ENCODE data around the gene ZNF316.
"Not testable (repeated sequence)": the region's sequence is repeated elsewhere in the genome, so short reads cannot be mapped to it uniquely, and the experiment has no call there.

The ZNF316 gene

DNA sequence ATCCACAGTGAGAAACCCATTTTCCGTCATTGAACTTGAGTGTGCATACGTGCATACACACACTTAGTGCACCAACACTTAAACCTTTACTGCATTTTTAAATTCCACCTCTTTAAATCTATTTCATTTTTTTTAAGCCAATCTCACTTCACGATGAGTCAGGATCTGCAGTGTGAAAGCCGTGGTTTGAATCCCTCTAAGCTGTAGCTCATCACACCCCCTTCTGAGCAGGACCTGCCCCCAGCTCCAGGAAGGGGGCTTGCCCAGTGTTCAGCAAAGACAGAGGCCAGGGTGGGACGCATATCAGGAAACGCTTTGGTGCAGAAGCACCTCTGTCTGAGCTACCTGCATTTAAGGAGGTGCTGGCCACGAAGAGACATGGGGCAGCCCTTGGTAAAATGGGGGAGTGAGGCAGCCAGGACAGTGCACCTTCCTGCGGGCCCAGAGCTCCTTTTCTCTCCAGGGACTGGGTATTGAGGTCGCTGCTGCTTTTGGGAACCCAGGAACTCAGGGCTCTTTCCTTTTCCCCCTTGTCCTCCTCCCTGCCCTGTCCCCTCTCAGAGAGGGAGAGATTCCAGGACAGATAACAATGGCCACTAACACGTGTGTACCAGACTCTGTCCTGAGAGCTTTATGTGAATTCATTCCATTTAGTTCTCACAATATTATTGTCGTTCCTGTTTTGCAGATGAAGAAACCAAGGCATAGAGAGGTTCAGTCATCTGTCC lies 21.7 kb downstream of the ZNF316 start:
- no peak overlapping the region for H3K4me3 ChIP-seq (ENCODE audit: low read depth, low read length)
- no peak for DNase-seq (ENCODE audit: low read depth)

DNA sequence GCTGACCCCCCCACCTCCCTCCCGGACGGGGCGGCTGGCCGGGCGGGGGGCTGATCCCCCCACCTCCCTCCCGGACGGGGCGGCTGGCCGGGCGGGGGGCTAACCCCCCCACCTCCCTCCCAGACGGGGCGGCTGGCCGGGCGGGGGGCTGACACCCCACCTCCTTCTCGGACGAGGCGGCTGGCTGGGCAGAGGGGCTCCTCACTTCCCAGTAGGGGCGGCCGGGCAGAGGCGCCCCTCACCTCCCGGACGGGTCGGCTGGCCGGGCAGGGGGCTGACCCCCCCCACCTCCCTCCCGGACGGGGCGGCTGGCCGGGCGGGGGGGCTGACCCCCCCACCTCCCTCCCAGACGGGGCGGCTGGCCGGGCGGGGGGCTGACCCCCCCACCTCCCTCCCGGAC lies 33.7 kb downstream of the ZNF316 start:
- DNase-seq (ENCODE audit: low read depth); H3K4me3 ChIP-seq (ENCODE audit: low read depth, low read length): not testable (repeated sequence)

DNA sequence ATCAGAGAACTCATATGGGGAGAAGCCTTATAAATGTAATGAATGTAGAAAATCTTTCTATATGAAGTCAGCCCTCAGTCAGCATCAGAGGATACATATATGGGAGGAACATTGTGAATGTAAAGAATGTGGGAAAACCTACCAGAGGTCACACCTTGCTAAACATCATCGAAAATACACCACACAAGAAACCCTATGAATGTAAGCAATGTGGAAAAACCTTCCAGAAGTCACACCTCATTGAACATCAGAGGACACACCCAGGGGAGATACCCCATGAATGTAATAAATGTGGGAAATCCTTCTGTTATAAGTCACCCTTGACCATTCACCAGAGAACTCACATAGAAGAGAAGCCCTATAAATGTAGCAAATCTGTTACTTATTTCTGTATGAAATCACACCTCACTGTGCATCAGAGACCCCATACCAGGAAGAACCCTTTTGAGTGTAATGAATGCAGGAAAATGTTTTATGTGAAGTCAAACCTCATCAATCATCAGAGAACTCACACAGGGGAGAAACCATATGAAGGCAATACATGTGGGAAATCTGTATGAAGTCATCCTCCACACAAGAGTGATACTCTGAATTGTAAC lies 38.8 kb downstream of the ZNF316 start:
- DNase-seq (ENCODE audit: low read depth): no peak
- H3K4me3 ChIP-seq (ENCODE audit: low read depth, low read length): no peak overlapping the region

DNA sequence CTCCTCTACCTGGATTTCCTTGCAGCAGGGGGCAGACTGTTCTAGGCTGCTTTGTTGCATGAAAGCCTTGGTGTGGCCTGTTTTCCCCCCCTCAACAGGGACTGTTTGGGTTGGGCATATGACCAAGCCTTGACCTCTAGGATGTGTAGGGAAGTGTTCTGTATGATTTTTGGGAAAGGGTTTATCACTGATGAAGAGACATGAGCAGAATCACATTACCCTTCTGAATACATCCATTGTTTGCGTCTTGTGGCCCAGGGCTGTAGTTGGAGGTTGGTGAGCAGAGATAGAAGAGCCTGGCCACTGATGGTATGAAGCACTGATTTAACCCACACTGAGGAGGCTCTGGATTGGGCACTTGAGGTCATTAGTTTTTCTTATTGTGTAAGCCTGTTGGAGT lies 43.0 kb downstream of the ZNF316 start:
- H3K4me3 ChIP-seq (ENCODE audit: low read depth, low read length): no peak overlapping the region
- no peak for DNase-seq (ENCODE audit: low read depth)

DNA sequence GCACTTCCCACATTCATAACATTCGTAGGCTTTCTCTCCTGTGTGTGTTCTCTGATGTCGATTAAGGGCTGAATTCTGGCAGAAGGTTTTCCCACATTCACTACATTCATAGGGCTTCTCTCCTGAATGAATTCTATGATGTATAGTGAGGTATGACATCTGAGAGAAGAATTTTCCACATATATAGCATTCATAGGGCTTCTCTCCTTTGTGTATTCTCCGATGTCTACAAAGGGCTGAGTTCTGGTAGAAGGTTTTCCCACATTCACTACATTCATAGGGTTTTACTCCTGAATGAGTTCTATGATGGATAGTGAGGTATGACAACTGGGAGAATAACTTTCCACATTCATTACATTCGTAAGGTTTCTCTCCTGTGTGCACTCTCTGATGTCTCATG lies 54.0 kb downstream of the ZNF316 start:
- H3K4me3 ChIP-seq (ENCODE audit: low read depth, low read length): no peak overlapping the region
- DNase-seq (ENCODE audit: low read depth): no peak

DNA sequence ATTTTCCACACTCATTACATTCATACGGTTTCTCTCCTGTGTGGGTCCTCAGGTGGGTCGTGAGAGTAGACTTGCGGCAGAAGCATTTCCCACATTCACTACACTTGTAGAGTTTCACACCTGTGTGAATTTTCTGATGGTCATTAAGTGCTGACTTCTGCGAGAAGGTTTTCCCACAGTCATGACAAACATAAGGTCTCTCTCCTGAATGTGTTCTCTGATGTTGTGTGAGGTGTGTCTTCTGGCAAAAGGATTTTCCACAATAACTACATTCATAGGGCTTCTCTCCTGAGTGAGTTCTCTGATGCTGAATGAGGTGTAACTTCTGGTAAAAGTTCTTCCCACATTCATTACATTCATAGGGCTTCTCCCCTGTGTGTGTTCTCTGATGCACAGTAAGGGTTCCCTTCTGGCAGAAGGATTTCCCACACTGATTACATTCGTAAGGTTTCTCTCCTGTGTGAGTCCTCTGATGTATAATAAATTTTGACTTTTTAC lies 54.5 kb downstream of the ZNF316 start:
- H3K4me3 ChIP-seq (ENCODE audit: low read depth, low read length): no peak overlapping the region
- DNase-seq (ENCODE audit: low read depth): peak; percentile 3

DNA sequence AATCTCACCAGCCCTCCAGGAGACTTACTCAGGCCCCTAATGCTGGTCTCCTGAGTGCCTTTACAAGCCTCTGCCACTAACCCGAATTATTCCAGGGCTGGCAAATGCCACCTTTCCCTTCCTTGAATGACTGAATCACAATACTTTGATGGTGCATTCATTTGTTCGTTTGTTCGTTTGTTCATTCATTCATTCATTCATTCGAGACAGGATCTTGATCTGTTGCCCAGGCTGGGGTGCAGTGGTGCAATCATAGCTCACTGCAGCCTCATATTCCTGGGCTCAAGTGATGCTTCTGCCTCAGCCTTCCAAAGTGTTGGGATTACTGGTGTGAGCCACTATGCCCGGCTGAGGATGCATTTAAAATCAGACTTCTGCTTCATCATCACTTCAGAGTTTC lies 63.7 kb downstream of the ZNF316 start:
- DNase-seq (ENCODE audit: low read depth): no peak
- H3K4me3 ChIP-seq (ENCODE audit: low read depth, low read length): no peak overlapping the region

DNA sequence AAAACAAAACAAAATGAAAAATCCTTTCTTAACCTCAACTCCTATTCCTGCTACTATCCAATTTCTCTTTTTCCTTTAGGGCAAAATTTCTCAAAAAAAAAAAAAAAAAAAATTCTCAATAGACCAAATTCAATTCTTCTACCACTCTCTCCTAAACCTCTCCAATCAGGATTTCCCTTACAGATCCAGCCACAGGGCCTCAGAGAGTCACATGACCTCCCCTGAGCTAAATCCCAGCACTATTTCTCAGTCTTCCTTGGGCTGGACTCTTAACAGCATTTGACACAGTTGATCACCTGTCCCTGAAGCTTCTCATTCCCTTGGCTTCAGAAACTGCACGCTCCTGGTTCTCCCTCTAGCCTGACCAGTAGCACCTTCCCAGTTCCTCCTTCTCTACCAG lies 64.7 kb downstream of the ZNF316 start:
- no peak overlapping the region for H3K4me3 ChIP-seq (ENCODE audit: low read depth, low read length)

More for the DNA sequence above, 64.7 kb downstream of the ZNF316 start:
- no peak for DNase-seq (ENCODE audit: low read depth)

Data from skeletal muscle cell (primary cell).